GM21515 (cell line): ENCODE data around the gene ABCF2.

Experiments
- ATAC-seq: cut with Tn5 transposase; IDR thresholded peaks from one replicate; pipeline ENCODE4 v1.9.1; 2021; ENCODE audit not compliant: unreplicated experiment

Gene ABCF2

GRCh38 chr7:151226875-151227782, at the start of gene ABCF2:
Gene ABCF2 (minus strand): TSS chr7:151227205. CDS start chr7:151226458, 747 bp downstream.
- peak; percentile 99 for ATAC-seq

GRCh38 chr7:151275813-151276577, 49.0 kb upstream of the ABCF2 start:
- ATAC-seq: no peak

GRCh38 chr7:151274936-151275812, 48.2 kb upstream of the ABCF2 start:
- ATAC-seq: no peak

GRCh38 chr7:151274396-151274795, 47.4 kb upstream of the ABCF2 start:
- ATAC-seq: no peak

- ATAC-seq: no peak
These were observed 46.8 kb upstream of the ABCF2 start for GRCh38 chr7:151273651-151274390.

- ATAC-seq: no peak
These were observed 45.9 kb upstream of the ABCF2 start for GRCh38 chr7:151272877-151273276.

- ATAC-seq: no peak
These were observed 45.4 kb upstream of the ABCF2 start for GRCh38 chr7:151272405-151272804.

- ATAC-seq: no peak
These were observed 44.8 kb upstream of the ABCF2 start for GRCh38 chr7:151271699-151272355.

- ATAC-seq: no peak
These were observed 42.5 kb upstream of the ABCF2 start for GRCh38 chr7:151269511-151269910.

- no peak for ATAC-seq
These were observed 38.4 kb upstream of the ABCF2 start for GRCh38 chr7:151265351-151265931.

- ATAC-seq: no peak
These were observed 37.6 kb upstream of the ABCF2 start for GRCh38 chr7:151264615-151265014.

- no peak for ATAC-seq
These were observed 34.5 kb upstream of the ABCF2 start for GRCh38 chr7:151261529-151261928.

- no peak for ATAC-seq
These were observed 33.9 kb upstream of the ABCF2 start for GRCh38 chr7:151260883-151261282.

GRCh38 chr7:151260471-151260870, 33.5 kb upstream of the ABCF2 start:
- ATAC-seq: no peak

GRCh38 chr7:151257990-151258389, 31.0 kb upstream of the ABCF2 start:
- no peak for ATAC-seq

GRCh38 chr7:151256410-151257045, 29.5 kb upstream of the ABCF2 start:
- no peak for ATAC-seq

- ATAC-seq: no peak
These were observed 28.4 kb upstream of the ABCF2 start for GRCh38 chr7:151255390-151255789.

- no peak for ATAC-seq
These were observed 27.8 kb upstream of the ABCF2 start for GRCh38 chr7:151254851-151255250.

- no peak for ATAC-seq
These were observed 27.3 kb upstream of the ABCF2 start for GRCh38 chr7:151254316-151254715.
